HG03097 (cell line): ENCODE measurements around the gene RIMBP2.
"Not testable (repeated sequence)": the region's sequence is repeated elsewhere in the genome, so short reads cannot be mapped to it uniquely, and the experiment has no call there.

Source experiments
- ATAC-seq: cut with Tn5 transposase; IDR thresholded peaks from one replicate; pipeline ENCODE4 v1.9.1; 2021; ENCODE audit not compliant: unreplicated experiment, low FRiP score

RIMBP2 gene

GRCh38 chr12:130742112-130742511 lies 26.0 kb upstream of the RIMBP2 start:
- ATAC-seq: no peak

DNA sequence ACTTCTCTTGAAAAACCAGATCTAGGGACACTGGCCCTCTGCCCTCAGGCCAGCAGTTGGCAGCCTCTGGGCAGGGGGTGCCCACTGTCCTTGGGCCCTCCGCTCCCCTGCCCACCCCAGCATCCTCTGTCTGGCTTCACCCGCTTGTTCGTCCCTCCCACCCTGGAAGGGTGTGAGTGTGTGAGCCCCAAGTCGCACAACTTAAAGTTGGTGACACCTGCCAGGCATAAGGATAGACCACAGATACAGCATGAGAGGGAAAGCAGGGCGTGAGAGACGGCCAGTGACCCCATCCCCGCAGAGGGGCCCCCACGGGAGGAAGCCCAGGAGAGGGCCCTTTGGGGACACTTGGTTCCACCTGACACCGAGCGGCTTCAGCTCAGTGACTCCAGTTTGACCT lies 23.5 kb upstream of the RIMBP2 start:
- ATAC-seq: no peak

GRCh38 chr12:130738403-130738802 lies 22.3 kb upstream of the RIMBP2 start:
- not testable (repeated sequence) for ATAC-seq

GRCh38 chr12:130737731-130738130 lies 21.6 kb upstream of the RIMBP2 start:
- no peak for ATAC-seq

DNA sequence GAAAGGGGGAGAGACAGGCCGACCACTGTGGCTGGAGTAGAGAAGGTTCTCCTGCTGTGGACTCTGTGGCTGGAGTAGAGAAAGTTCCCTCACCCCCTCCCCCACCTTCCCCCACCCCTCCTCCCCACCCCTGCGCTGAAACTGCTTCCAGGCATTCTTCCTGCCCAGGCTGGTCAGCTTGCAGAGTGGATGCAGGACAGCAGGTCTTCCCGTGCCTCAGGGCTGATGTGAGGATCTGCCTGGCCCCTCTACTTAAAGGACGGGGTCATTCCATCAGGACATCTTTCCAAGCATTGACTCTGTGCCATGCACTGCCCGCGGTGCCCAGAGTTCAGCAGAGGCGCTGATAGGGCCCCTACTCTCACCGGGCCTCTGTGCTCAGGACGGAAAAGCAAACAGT lies 13.2 kb upstream of the RIMBP2 start:
- ATAC-seq: no peak

DNA sequence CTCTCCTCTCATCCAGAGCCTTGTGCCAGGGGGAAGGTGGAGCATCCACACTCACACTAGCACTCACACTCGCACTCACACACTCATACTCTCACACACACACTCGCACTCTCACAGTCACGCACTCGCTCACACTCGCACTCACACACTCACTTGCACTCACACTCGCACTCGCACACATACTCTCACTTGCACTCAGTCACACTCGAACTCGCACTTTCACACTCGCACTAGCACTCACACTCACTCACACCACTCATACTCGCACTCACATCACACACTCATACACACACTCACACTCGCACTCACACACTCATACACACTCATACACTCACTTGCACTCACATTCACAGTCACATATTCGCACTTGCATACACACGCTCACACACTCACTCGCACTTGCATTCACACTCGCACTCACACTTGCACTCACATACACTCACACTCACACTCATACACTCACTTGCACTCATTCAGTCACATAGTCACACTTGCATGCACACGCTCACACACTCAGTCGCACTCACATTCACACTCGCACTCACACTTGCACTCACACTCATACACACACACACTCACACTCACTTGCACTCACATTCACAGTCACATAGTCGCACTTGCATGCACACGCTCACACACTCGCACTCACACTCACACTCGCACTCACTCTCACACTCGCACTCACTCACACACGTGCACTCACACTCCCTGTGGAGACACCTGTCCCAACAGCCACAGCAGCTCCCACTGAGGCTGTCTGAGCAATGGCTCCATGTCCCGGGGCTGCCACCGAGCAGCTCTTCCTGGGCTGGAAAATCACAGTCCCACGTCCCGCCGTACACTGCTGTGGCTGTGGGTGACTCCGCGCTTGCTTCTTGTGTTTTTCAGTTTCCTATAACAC lies 12.3 kb upstream of the RIMBP2 start:
- ATAC-seq: no peak

GRCh38 chr12:130719263-130719859 lies 3.3 kb upstream of the RIMBP2 start:
- no peak for ATAC-seq

- no peak for ATAC-seq
Measured at GRCh38 chr12:130717752-130718151, 1.7 kb upstream of the RIMBP2 start.

DNA sequence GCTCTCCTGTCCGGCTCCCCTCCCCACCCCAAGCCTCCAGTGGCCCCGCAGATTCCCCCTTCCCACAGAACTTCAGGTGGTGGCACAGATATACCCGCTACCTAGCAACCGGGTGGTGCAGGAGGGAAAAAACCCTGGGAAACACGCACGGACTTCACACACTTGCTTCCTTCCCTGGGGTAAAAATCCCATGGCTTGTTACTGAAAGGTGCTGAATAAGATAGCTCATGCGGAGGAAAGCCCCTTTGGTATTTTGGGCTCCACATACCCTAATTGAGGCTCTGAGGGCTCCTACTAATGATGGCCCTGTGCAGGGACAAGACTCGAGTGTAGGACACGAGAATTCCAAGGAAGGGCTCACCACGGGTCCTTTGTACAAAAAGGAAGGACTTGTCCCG lies 869 bp upstream of the RIMBP2 start:
- no peak for ATAC-seq

GRCh38 chr12:130715150-130715997 lies 725 bp downstream of the RIMBP2 start:
- no peak for ATAC-seq

DNA sequence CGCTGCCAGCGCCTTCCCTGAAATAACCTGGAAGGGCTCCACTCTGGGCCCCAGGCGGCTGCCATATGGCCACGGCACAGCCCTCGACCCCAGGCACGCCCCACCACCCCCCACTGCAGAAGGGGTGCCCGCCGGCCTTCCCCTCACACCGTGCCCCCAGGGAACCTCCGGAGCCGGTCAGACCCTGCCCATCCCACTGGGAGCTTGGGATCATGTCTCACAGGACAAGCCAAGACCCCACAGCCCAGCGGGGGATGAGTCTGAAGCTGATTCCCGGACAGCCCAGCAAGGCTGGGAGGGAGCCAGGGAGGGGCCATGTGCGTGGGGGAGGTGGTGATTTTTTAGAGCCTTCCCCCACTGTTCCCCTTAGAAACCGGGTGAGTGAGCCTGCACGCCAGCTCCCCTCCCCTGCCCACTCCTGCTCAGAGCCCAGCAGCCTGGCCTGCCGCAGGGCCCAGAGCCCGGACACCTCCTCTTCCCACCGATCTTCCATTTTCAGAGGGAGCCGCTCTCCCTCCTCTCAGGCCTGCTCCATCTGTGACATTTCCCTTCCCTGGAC lies 1.4 kb downstream of the RIMBP2 start:
- no peak for ATAC-seq

DNA sequence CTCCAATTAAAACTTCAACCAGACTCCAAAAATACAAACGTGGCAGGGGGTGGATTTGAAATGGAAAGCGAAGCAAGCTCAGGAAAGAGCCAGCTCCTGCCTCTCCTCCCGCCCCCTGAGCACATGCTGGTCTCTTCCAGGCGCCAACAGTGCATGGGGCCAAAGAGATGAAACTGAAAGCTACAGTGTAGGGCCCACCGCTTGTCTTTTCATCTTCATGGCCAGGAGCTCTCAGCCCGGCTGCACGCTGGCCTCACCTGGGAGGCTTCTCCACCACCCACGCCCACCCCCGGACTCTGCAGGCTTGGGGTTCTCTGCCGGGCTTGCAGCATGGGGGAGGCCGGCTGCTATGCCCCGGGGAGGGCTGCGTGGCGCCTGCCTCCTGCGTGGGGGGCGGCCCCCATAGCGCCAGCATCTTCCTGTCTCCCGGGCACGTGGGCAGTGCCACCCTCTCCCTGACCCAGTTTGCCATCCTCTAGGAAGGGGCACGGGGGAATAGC lies 2.0 kb downstream of the RIMBP2 start:
- no peak for ATAC-seq

GRCh38 chr12:130713581-130713991 lies 2.5 kb downstream of the RIMBP2 start:
- ATAC-seq: no peak

GRCh38 chr12:130712346-130713065 lies 3.6 kb downstream of the RIMBP2 start:
- no peak for ATAC-seq

GRCh38 chr12:130711756-130712155 lies 4.3 kb downstream of the RIMBP2 start:
- no peak for ATAC-seq

- ATAC-seq: no peak
Measured at GRCh38 chr12:130710733-130711080, 5.4 kb downstream of the RIMBP2 start.

- no peak for ATAC-seq
Measured at GRCh38 chr12:130709971-130710732, 5.9 kb downstream of the RIMBP2 start.

- ATAC-seq: no peak
Measured at GRCh38 chr12:130709151-130709970, 6.7 kb downstream of the RIMBP2 start.

- no peak for ATAC-seq
Measured at GRCh38 chr12:130708648-130709047, 7.5 kb downstream of the RIMBP2 start.
